HepG2 (cell line): Measurements from ENCODE around the gene CHID1. TPM values are rescaled to one million over a fixed set of nuclear protein-coding genes. Genes with fewer than 3 reads are reported as not detected.
A peak's percentile ranks its signal among the peaks of the same experiment; 100 is the strongest.

Experiments used
- ATAC-seq: fragments of 200-7000 bp; cut with Tn5 transposase; 3 replicates; pipeline ENCODE4 v1.9.1; 2020; ENCODE audit warnings: mild to moderate bottlenecking, moderate library complexity
- Bru-seq: library from RNA; stranded (reverse); fragments of 400-500 nt; gene quantifications from one replicate; lab custom pipeline; 2021; lab: Mats Ljungman, UMichigan
- BruChase-seq, 2 experiments: library from RNA; stranded (reverse); fragments of 400-500 nt; gene quantifications; one replicate each; lab custom pipeline; 2021; lab: Mats Ljungman, UMichigan
- BruUV-seq: library from RNA; stranded (reverse); fragments of 400-500 nt; replicated peaks from 2 replicates; lab custom pipeline; 2021; lab: Mats Ljungman, UMichigan
- CTCF ChIA-PET: fragments of 300-600 bp; formaldehyde crosslinking; extraction: SDS; loops from one replicate; lab custom pipeline; 2021; ENCODE audit warnings: low total read pairs, inconsistent platforms, low intra/inter-chr PET ratio; lab: Yijun Ruan, JAX
- POLR2A ChIA-PET: fragments of 350-600 bp; sonication (Branson Sonifier 250); formaldehyde crosslinking; loops from one replicate; lab custom pipeline; 2020; ENCODE audit warnings: antibody characterized with exemption, inconsistent platforms; lab: Yijun Ruan, JAX
- DNase-seq: peaks from one replicate; pipeline ENCODE4 v3.0.0-alpha.2; 2015; ENCODE audit warnings: low spot score
- FAIRE-seq: peaks from 3 replicates; lab custom pipeline; 2011; peaks lifted over from hg19 to GRCh38; lab: Jason Lieb, UNC
- H2AFZ ChIP-seq: one replicate; pipeline ENCODE4 v1.6.1; 2011; ENCODE audit warnings: low read length, inconsistent platforms
- H3K27ac ChIP-seq: fragments of 300-600 bp; 3 replicates; pipeline ENCODE4 v1.8.0; 2011; ENCODE audit warnings: mixed run types, mild to moderate bottlenecking, mixed read lengths, low read length, inconsistent platforms; ENCODE audit not compliant: insufficient read depth; ENCODE audit errors: extremely low read length
- H3K27me3 ChIP-seq, 2 experiments: fragments of 200-600 bp in 1 of 2; 2 replicates in 1 of 2; 3 replicates in 1 of 2; pipeline versions ENCODE4 v1.6.0 to v1.8.0; 2011; ENCODE audit warnings: low read length in 2 of 2, mild to moderate bottlenecking in 2 of 2, moderate library complexity in 2 of 2, inconsistent platforms in 1 of 2; ENCODE audit not compliant: insufficient read depth in 2 of 2, control insufficient read depth in 1 of 2
- H3K36me3 ChIP-seq, 2 experiments: fragments of 200-600 bp in 1 of 2; replicated peaks in 1 of 2; 2 replicates in 1 of 2; 3 replicates in 1 of 2; pipeline versions ENCODE4 v1.5.1 to v1.8.0; 2011; ENCODE audit warnings: low read length in 2 of 2, inconsistent platforms in 1 of 2; ENCODE audit not compliant: insufficient read depth in 2 of 2, control insufficient read depth in 1 of 2
- H3K4me1 ChIP-seq: 2 replicates; pipeline ENCODE4 v1.5.1; 2012; ENCODE audit warnings: low read length, inconsistent platforms; ENCODE audit not compliant: insufficient read depth
- H3K4me2 ChIP-seq: 2 replicates; pipeline ENCODE4 v1.6.0; 2011; ENCODE audit warnings: low read depth, low read length, inconsistent platforms
- H3K4me3 ChIP-seq, 3 experiments: fragments of 200-600 bp in 1 of 3; sonication (generic), shearing (Covaris generic) in 1 of 3; replicated peaks in 1 of 3; 2 replicates each; pipeline ENCODE4 v1.5.1; 2011 to 2016; ENCODE audit warnings: low read length in 3 of 3, inconsistent platforms in 2 of 3, low read depth in 2 of 3, mild to moderate bottlenecking in 2 of 3, control low read depth in 1 of 3, mixed read lengths in 1 of 3; ENCODE audit not compliant: insufficient read depth in 1 of 3
- H3K79me2 ChIP-seq: one replicate; pipeline ENCODE4 v1.6.1; 2011; ENCODE audit warnings: low read length, inconsistent platforms; ENCODE audit not compliant: insufficient read depth
- H3K9ac ChIP-seq: 2 replicates; pipeline ENCODE4 v1.6.0; 2011; ENCODE audit warnings: mild to moderate bottlenecking, low read depth, low read length, inconsistent platforms; ENCODE audit not compliant: insufficient read depth
- H3K9me3 ChIP-seq: 2 replicates; pipeline ENCODE4 v1.5.1; 2012; ENCODE audit warnings: mild to moderate bottlenecking, low read length
- H4K20me1 ChIP-seq: 2 replicates; pipeline ENCODE4 v1.6.0; 2011; ENCODE audit warnings: inconsistent platforms, mild to moderate bottlenecking, low read length, moderate library complexity; ENCODE audit not compliant: insufficient read depth
- CREB1 ChIP-seq, 2 experiments: fragments of 450-650 bp in 1 of 2; IDR thresholded peaks; 2 replicates each; pipeline ENCODE4 v1.6.1; 2016 to 2017; ENCODE audit warnings: control low read depth in 1 of 2, mild to moderate bottlenecking in 1 of 2, missing compliant biosample characterization in 1 of 2, missing genetic modification characterization in 1 of 2
- GLI4 ChIP-seq: sonication (generic); formaldehyde crosslinking; IDR thresholded peaks from 2 replicates; pipeline ENCODE4 v1.5.1; 2020; ENCODE audit warnings: missing genetic modification reagents, mild to moderate bottlenecking, moderate library complexity, borderline replicate concordance
- HOXA7 ChIP-seq: sonication (generic); formaldehyde crosslinking; IDR thresholded peaks from 2 replicates; pipeline ENCODE4 v1.8.1; 2022; ENCODE audit warnings: mild to moderate bottlenecking, missing genetic modification reagents, moderate library complexity
- MBNL3 ChIP-seq: fragments of 250-450 bp; sonication (Bioruptor Pico); conservative IDR thresholded peaks from 2 replicates; pipeline ENCODE4 v1.8.0; 2022; ENCODE audit warnings: mild to moderate bottlenecking, inconsistent platforms
- STAT5B ChIP-seq: sonication (generic); formaldehyde crosslinking; IDR thresholded peaks from 2 replicates; pipeline ENCODE4 v1.4.0; 2020; ENCODE audit warnings: missing genetic modification reagents
- XBP1 ChIP-seq: sonication (generic); formaldehyde crosslinking; IDR thresholded peaks from 2 replicates; pipeline ENCODE4 v1.5.0; 2020; ENCODE audit warnings: missing genetic modification reagents
- ZBTB38 ChIP-seq: sonication (generic); formaldehyde crosslinking; IDR thresholded peaks from 2 replicates; pipeline ENCODE4 v1.5.1; 2020; ENCODE audit warnings: mild to moderate bottlenecking, missing genetic modification reagents
- ZFX ChIP-seq: sonication (generic); formaldehyde crosslinking; IDR thresholded peaks from 2 replicates; pipeline ENCODE4 v1.4.0; 2020; ENCODE audit warnings: mild to moderate bottlenecking, low read depth, missing genetic modification reagents, moderate library complexity
- ZKSCAN8 ChIP-seq: IDR thresholded peaks from 2 replicates; pipeline ENCODE4 v1.6.1; 2016; ENCODE audit warnings: borderline replicate concordance, missing genetic modification reagents, missing compliant biosample characterization
- ZNF569 ChIP-seq: sonication (generic); formaldehyde crosslinking; IDR thresholded peaks from 2 replicates; pipeline ENCODE4 v1.5.0; 2020; ENCODE audit warnings: mild to moderate bottlenecking, missing genetic modification reagents, moderate library complexity, borderline replicate concordance
- ZNF687 ChIP-seq: sonication (generic); formaldehyde crosslinking; IDR thresholded peaks from 2 replicates; pipeline ENCODE4 v1.5.1; 2020; ENCODE audit warnings: mild to moderate bottlenecking, missing genetic modification reagents, moderate library complexity
- WGBS: methylation state at CpG from one replicate; pipeline ENCODE4 v1.1.6; 2017; ENCODE audit warnings: low lambda C conversion rate; 5-methylcytosine and 5-hydroxymethylcytosine counted together
- in situ Hi-C: cut with HindIII; loops from 2 replicates; pipeline ENCODE4 v1.10.0; 2017; ENCODE audit warnings: low pct_unique_long_range_greater_than_20kb; ENCODE audit not compliant: extremely low pct_ligation_motif_present
- intact Hi-C: fragments of 100-400 bp; cut with micrococcal nuclease; formaldehyde crosslinking; loops from one replicate; pipeline ENCODE4 v1.10.0; 2022; ENCODE audit not compliant: unreplicated experiment
- long read RNA-seq, 2 experiments: library from RNA in 1 of 2; library from polyadenylated mRNA in 1 of 2; stranded (forward) in 1 of 2; unstranded in 1 of 2; transcript quantifications; one replicate each; pipeline ENCODE4 v2.0.0, GENCODE V29; 2019 to 2022
- polyA minus RNA-seq, 3 experiments: library from RNA; depleted of rRNA, polyadenylated mRNA; stranded (reverse); fragments of >200 nt; gene quantifications; 2 replicates each; pipeline ENCODE4 v1.2.3, GENCODE V29; 2011; ENCODE audit warnings: low replicate concordance in 1 of 3
- polyA plus RNA-seq, 8 experiments: library from polyadenylated mRNA; depleted of rRNA in 3 of 8; stranded (reverse) in 7 of 8; unstranded in 1 of 8; fragments of >200 nt; fragmentation: Illumina TruSeq in 4 of 8; extraction: Trizol in 4 of 8; gene quantifications; 2 replicates each; pipeline versions ENCODE4 v1.2.1 to v1.2.3, GENCODE V29; 2011 to 2016; ENCODE audit warnings: low read depth in 4 of 8, missing spikeins in 1 of 8, mixed read lengths in 1 of 8; ENCODE audit not compliant: insufficient read depth in 1 of 8
- total RNA-seq, 5 experiments: library from RNA; depleted of rRNA; stranded (reverse); fragments of >200 nt; fragmentation: Illumina TruSeq; extraction: Trizol; gene quantifications; 2 replicates each; pipeline ENCODE4 v1.2.3, GENCODE V29; 2016; ENCODE audit warnings: low read depth in 1 of 5
- TF ChIP-seq, protein P1 (sequence below): sonication (generic); formaldehyde crosslinking; IDR thresholded peaks from 2 replicates; pipeline ENCODE4 v1.8.1; 2023; ENCODE audit warnings: missing genetic modification reagents, inconsistent platforms, borderline replicate concordance

Gene CHID1
- total RNA-seq (2016; rRNA removed; fragmentation: Illumina TruSeq; extraction: Trizol) (39.6 and 65.1 TPM in 2 replicates), polyA plus RNA-seq (2011; rRNA removed) (93.6 and 102 TPM in 2 replicates), polyA minus RNA-seq (2011; rRNA and poly(A)+ RNA removed; ENCODE audit: low replicate concordance) (40.3 and 91.1 TPM in 2 replicates), Bru-seq, nascent RNA (percentile 52 among the genes with signal in this experiment), BruChase-seq, experiment 1, labeled RNA remaining after a 6-hour chase (percentile 46 among the genes with signal in this experiment), BruChase-seq, experiment 2, labeled RNA remaining after a 2-hour chase (percentile 54 among the genes with signal in this experiment)
- 33.8 and 46.6 TPM in 2 replicates for total RNA-seq (2016; cell fraction: cytosol; rRNA removed; fragmentation: Illumina TruSeq; extraction: Trizol; ENCODE audit: low read depth)
- total RNA-seq (2016; cell fraction: insoluble cytoplasmic fraction; rRNA removed; fragmentation: Illumina TruSeq; extraction: Trizol) = 38.9 and 71.7 TPM in 2 replicates
- 45.9 and 51.6 TPM in 2 replicates for total RNA-seq (2016; cell fraction: membrane; rRNA removed; fragmentation: Illumina TruSeq; extraction: Trizol)
- 60.6 and 61.3 TPM in 2 replicates for total RNA-seq (2016; cell fraction: nucleus; rRNA removed; fragmentation: Illumina TruSeq; extraction: Trizol)
- 113 and 124 TPM in 2 replicates for polyA plus RNA-seq (2011; cell fraction: cytosol; rRNA removed)
- polyA plus RNA-seq (2011; cell fraction: nucleus; rRNA removed) = 70.7 and 76.1 TPM in 2 replicates
- polyA plus RNA-seq (2012) = 49.7 and 66.2 TPM in 2 replicates
- 34.4 and 49.9 TPM in 2 replicates for polyA plus RNA-seq (2016; cell fraction: cytosol; fragmentation: Illumina TruSeq; extraction: Trizol; ENCODE audit: low read depth)
- polyA plus RNA-seq (2016; cell fraction: insoluble cytoplasmic fraction; fragmentation: Illumina TruSeq; extraction: Trizol; ENCODE audit: low read depth) = 41.0 and 42.5 TPM in 2 replicates
- 38.3 and 51.4 TPM in 2 replicates for polyA plus RNA-seq (2016; cell fraction: membrane; fragmentation: Illumina TruSeq; extraction: Trizol; ENCODE audit: low read depth)
- 96.7 and 105 TPM in 2 replicates for polyA plus RNA-seq (2016; cell fraction: nucleus; fragmentation: Illumina TruSeq; extraction: Trizol; ENCODE audit: insufficient read depth, low read depth)
- polyA minus RNA-seq (2011; cell fraction: cytosol; rRNA and poly(A)+ RNA removed) = 32.6 and 33.2 TPM in 2 replicates
- 25.8 and 26.1 TPM in 2 replicates for polyA minus RNA-seq (2011; cell fraction: nucleus; rRNA and poly(A)+ RNA removed)
- long read RNA-seq, experiment 1, transcript CHID1-201 (13 exons, 3,374 nt) = major isoform, 45 of 123 reads
- long read RNA-seq, experiment 1, transcript CHID1-202 (12 exons, 1,289 nt) = minor isoform, 6 of 123 reads
- long read RNA-seq, experiment 1, transcript CHID1-203 (14 exons, 1,477 nt) = minor isoform, 6 of 123 reads
- long read RNA-seq, experiment 1, transcript CHID1-204 (13 exons, 3,537 nt) = minor isoform, 7 of 123 reads
- long read RNA-seq, experiment 1, partial matches to known transcripts = 30 of 123 reads
- long read RNA-seq, experiment 1, other reads (novel, unspliced or antisense) = 27 of 123 reads
- long read RNA-seq, experiment 2, transcript CHID1-202 (12 exons, 1,289 nt) = minor isoform, 7 of 156 reads
- long read RNA-seq, experiment 2, transcript CHID1-201 (13 exons, 3,374 nt) = major isoform, 26 of 156 reads
- long read RNA-seq, experiment 2, partial matches to known transcripts = 62 of 156 reads
- long read RNA-seq, experiment 2, other reads (novel, unspliced or antisense) = 55 of 156 reads

- 0% methylated on average over 11 of the region's 59 CpGs for WGBS
- TF ChIP-seq ZKSCAN8 (CRISPR knock-in tag) = no peak
- no peak for TF ChIP-seq GLI4
- no peak for TF ChIP-seq STAT5B (CRISPR knock-in tag)
- no peak for TF ChIP-seq XBP1 (CRISPR knock-in tag)
- TF ChIP-seq CREB1 (IDR thresholded peaks at IDR 0.05) = no peak
- no peak for TF ChIP-seq CREB1 (CRISPR knock-in tag; IDR thresholded peaks at IDR 0.05)
- no peak; the same call in 1 of the 2 replicates for TF ChIP-seq HOXA7 (CRISPR knock-in tag)
- TF ChIP-seq ZBTB38 (CRISPR knock-in tag) = no peak; the same call in 1 of the 2 replicates
- no peak for TF ChIP-seq MBNL3
- TF ChIP-seq, protein P1, sequence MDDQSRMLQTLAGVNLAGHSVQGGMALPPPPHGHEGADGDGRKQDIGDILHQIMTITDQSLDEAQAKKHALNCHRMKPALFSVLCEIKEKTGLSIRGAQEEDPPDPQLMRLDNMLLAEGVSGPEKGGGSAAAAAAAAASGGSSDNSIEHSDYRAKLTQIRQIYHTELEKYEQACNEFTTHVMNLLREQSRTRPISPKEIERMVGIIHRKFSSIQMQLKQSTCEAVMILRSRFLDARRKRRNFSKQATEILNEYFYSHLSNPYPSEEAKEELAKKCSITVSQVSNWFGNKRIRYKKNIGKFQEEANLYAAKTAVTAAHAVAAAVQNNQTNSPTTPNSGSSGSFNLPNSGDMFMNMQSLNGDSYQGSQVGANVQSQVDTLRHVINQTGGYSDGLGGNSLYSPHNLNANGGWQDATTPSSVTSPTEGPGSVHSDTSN (CRISPR knock-in tag) = no peak
- peak; percentile 90 for TF ChIP-seq ZFX (CRISPR knock-in tag)
- TF ChIP-seq ZNF687 = peak; percentile 80
- TF ChIP-seq ZNF569 (CRISPR knock-in tag) = no peak
Observed at GRCh38 chr11:910589-911030, at the start of gene CHID1. CHID1 (minus strand) TSS chr11:910810; CDS start chr11:904816, 5,994 bp downstream.

More at GRCh38 chr11:910589-911030, at the start of gene CHID1:
- ATAC-seq (peak; percentile 92), DNase-seq (peak; percentile 79), FAIRE-seq (no peak)
- Histone ChIP-seq H3K9me3 (no peaks in the 10 kb centered on the region), H3K4me2 (peak within 1 kb of the TSS; percentile 95), H3K4me1 (peaks cover 47% of the 10 kb centered on the region), H4K20me1 (no peaks in the 10 kb centered on the region), H3K9ac (peak within 1 kb of the TSS; percentile 85), H2AFZ (no peak within 1 kb of the TSS), H3K36me3 (peaks cover 0 to 6% of the 10 kb centered on the region in 2 experiments; a peak in 1 of 5 replicates), H3K79me2 (peaks cover 30% of the 10 kb centered on the region), H3K27ac (peak within 1 kb of the TSS; percentile 89), H3K4me3 (peak within 1 kb of the TSS; percentile 92 to 95 (median 93)), H3K27me3 (no peaks in the 10 kb centered on the region; a peak in 2 of 5 replicates)
- intact Hi-C loops = loop anchor here (2.0 kb wide), 2 partner anchors 36 to 64 kb away; no protein-coding TSS in a partner anchor
- CTCF ChIA-PET = no interaction called here
- POLR2A ChIA-PET = interaction anchor here (0.6 to 3.3 kb wide), 13 partner anchors 9 to 441 kb away, joined by 3 to 24 read pairs (median 4); partner anchors contain the start of gene PNPLA2
- no TSS peak for BruUV-seq
- in situ Hi-C loops = no loop called here
